Rectal smooth muscle tissue (tissue), 1 donor: Measurements from ENCODE around the gene TSKS.

Source experiments
- H3K27ac ChIP-seq: one replicate; pipeline ENCODE4 v1.7.0; 2013; ENCODE audit warnings: low read depth, low read length, inconsistent platforms
- H3K27me3 ChIP-seq: one replicate; pipeline ENCODE4 v1.7.0; 2013; ENCODE audit warnings: low read length; ENCODE audit not compliant: control insufficient read depth, insufficient read depth
- H3K36me3 ChIP-seq: one replicate; pipeline ENCODE4 v1.7.0; 2013; ENCODE audit warnings: low read length; ENCODE audit not compliant: control insufficient read depth, insufficient read depth
- H3K4me1 ChIP-seq: one replicate; pipeline ENCODE4 v1.7.0; 2013; ENCODE audit warnings: low read length; ENCODE audit not compliant: control insufficient read depth, insufficient read depth
- H3K4me3 ChIP-seq: one replicate; pipeline ENCODE4 v1.7.0; 2013; ENCODE audit warnings: low read length
- H3K9ac ChIP-seq: one replicate; pipeline ENCODE4 v1.7.0; 2013; ENCODE audit warnings: low read length

TSKS gene

DNA sequence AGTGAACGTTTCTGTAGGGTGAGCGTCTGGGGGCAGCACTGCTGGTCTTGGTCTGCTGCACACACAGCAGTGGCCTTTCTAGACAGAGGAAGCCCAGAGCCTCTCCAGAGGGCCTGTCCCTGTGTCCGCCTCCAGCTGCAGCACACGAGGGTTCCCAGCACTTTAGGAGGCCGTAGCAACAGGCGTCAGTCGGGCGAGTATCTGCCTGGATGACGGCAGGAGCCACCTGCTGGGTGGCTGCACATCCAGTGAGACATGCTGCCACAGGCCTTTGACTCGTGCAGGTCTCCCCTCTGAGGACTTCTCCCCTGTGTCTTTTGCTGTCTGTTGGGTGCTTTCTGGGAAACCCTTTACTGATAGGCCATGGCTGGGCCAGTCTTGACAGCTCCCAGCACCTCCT lies 25.8 kb upstream of the TSKS start:
- H3K36me3 ChIP-seq, result peaks cover 17% of the 10 kb centered on the region
- H3K4me1 ChIP-seq, result no peaks in the 10 kb centered on the region
- no peak overlapping the region for H3K27ac ChIP-seq

DNA sequence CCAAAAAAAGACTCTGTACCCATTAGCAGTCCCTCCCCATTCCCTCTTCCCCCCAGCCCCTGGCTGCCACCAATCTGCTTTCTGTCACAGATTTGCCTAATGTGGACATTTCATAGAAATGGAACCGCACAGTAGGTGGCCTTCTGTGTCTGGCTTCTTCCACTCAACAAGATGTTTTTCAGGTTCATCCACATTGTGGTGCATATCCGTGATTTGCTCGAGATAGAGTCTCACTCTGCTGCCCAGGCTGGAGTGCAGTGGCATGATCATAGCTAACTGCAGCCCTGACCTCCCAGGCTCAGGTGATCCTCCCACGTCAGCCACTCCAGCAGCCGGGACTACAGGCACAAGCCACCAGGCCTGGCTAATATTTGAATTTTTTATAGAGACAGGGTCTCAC lies 24.6 kb upstream of the TSKS start:
- Histone ChIP-seq H3K36me3 (peaks cover 23% of the 10 kb centered on the region), H3K27me3 (no peaks in the 10 kb centered on the region), H3K27ac (no peak overlapping the region), H3K4me3 (no peak overlapping the region), H3K9ac (no peak overlapping the region), H3K4me1 (no peaks in the 10 kb centered on the region)

More for the DNA sequence above, 25.8 kb upstream of the TSKS start:
- Histone ChIP-seq H3K27me3 (no peaks in the 10 kb centered on the region), H3K4me3 (no peak overlapping the region), H3K9ac (no peak overlapping the region)

DNA sequence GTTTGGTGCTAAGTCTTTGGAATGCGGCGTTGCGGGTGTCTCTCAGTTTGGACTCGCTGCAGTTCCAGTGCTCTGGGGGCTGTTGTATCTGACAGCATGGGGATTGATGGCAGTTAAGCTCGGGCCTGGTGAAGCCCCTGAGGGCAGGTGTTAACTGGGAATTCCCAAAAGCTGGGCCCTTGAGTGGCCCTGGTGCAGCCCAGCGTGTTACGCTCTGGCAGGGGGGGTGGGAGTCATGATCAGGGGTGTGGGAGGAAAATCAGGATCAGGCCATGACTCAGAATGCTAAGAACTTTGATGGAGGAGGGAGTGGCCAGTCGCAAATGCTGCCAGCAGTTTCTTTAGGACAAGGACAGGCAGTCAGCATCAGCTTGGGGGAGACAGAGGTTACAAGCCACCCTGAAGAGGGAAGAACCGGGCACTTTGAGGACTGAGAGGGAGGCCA lies 23.3 kb upstream of the TSKS start:
- no peak overlapping the region for H3K4me3 ChIP-seq
- no peaks in the 10 kb centered on the region for H3K4me1 ChIP-seq
- H3K27me3 ChIP-seq, result no peaks in the 10 kb centered on the region
- no peak overlapping the region for H3K9ac ChIP-seq
- H3K36me3 ChIP-seq, result peaks cover 25% of the 10 kb centered on the region
- H3K27ac ChIP-seq, result no peak overlapping the region

DNA sequence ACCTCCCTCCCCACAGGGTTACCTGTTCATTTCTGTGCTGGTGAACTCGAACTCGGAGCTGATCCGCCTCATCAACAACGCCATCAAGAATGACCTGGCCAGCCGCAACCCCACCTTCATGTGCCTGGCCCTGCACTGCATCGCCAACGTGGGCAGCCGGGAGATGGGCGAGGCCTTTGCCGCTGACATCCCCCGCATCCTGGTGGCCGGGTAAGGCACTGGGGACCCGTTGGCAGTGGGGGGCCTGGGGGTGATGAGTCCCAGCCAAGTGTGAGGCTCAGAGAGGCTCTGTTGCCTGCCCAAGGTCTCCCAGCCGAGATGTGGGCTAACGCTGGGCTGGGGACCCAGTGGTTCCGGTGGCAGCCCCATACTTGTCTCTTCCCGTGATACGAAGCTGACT lies 19.4 kb upstream of the TSKS start:
- Histone ChIP-seq H3K9ac (no peak overlapping the region), H3K36me3 (peaks cover 21% of the 10 kb centered on the region), H3K4me1 (no peaks in the 10 kb centered on the region), H3K27ac (no peak overlapping the region), H3K4me3 (no peak overlapping the region), H3K27me3 (no peaks in the 10 kb centered on the region)

DNA sequence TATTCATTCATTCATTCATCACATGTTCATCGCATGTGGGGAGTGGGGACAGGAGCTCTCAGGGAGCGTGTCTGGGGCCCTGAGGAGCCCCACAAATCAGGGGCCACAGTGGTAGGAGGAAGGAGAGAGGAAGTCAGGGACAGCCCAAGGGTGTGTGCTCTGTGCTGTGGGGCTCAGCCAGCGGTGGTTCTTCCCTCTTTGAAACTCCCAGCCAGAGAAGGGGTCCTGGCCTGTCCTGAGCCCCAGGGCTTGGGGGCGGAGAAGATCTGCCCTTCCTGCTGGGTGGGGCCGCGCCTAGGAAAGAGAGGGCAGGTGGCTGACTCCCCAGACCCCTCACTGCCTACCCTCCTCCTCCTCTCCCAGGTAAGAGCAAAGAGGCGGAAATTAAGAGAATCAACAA lies 18.3 kb upstream of the TSKS start:
- Histone ChIP-seq H3K4me3 (no peak overlapping the region), H3K9ac (no peak overlapping the region), H3K36me3 (peaks cover 21% of the 10 kb centered on the region), H3K27ac (no peak overlapping the region), H3K27me3 (no peaks in the 10 kb centered on the region), H3K4me1 (no peaks in the 10 kb centered on the region)

DNA sequence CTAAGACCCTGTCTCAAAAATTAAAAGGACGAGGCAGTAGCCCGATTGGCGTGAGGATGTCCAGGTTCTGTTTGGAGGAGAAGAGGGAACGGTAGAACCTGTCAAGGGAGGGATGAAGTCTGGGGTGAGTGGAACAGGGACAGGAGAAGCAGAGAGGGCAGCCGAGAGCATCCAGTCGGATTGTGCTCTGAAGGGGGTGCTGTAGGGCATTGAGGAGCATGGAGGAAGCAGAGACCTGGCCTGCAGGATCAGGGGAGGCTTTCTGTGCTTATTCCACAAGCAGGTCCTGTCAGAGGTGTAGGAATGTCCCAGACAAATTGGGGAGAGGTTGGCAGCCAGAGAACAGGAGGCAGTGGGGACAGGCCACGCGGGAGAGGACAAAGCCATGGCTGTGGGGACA lies 17.8 kb upstream of the TSKS start:
- H3K27ac ChIP-seq, result no peak overlapping the region
- H3K36me3 ChIP-seq, result peaks cover 21% of the 10 kb centered on the region
- no peak overlapping the region for H3K9ac ChIP-seq

DNA sequence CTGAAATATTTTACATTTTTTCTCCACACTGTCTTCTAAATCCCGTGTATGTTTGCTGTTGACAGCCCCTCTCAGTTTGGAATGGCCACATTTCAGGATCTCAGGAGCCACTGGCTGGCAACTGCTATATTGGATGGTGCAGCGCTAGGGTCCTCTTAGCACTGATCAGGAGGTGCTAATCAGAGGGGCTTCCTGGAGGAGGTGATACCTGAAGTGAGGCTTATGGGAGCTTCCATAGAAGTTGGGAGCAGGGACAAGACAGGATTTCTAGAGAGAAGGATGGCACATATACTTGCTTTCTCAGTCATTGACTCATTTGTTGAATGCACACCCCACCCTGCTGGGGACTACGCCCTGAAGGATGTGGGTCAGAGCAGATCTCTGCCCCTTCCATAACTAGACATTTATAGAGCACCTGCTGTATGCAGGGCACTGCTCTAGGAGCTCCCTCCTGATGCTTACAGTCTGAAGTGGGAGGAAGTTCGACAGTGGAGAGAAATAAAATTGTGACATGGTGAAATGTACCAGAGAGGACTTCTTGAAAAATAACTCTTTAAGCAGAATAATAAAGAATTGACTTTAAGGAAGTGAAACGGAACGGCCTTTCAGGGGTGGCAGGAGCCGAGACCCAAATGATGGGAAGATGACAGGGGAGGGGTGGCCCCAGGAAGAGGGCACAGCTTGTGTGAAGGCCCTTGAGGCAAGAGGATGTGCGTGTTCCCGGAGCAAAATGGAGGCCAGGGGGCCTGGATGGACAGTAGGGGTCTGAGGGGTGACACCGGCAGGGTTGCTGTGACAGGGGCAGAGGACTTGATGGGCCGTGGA lies 16.8 kb upstream of the TSKS start:
- Histone ChIP-seq H3K27ac (no peak overlapping the region), H3K4me1 (no peaks in the 10 kb centered on the region), H3K27me3 (no peaks in the 10 kb centered on the region), H3K9ac (no peak overlapping the region), H3K36me3 (peaks cover 17% of the 10 kb centered on the region), H3K4me3 (no peak overlapping the region)

More for the DNA sequence above, 17.8 kb upstream of the TSKS start:
- H3K27me3 ChIP-seq, result no peaks in the 10 kb centered on the region
- H3K4me1 ChIP-seq, result no peaks in the 10 kb centered on the region
- no peak overlapping the region for H3K4me3 ChIP-seq

DNA sequence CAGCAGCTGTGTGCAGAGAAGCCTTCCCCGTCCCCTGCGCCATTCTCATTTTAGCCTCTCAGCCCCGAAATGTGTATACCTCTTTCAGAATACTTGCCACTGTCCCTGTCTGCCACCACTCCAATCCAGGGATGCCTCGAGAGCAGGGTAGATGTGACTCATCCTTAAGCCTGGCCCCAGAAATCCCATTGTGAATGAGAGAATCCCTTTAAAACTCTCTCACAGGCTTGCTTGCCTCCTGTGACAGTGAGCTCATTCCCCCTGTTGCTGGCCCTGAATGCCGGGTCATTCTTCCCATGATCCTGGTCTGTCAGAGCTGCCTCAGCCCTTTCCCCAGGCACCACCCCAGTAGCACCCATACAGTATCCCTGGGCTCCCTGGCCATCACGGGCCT lies 13.3 kb upstream of the TSKS start:
- H3K27me3 ChIP-seq, result no peaks in the 10 kb centered on the region
- H3K9ac ChIP-seq, result no peak overlapping the region
- H3K36me3 ChIP-seq, result peaks cover 2% of the 10 kb centered on the region
- no peaks in the 10 kb centered on the region for H3K4me1 ChIP-seq
- H3K27ac ChIP-seq, result no peak overlapping the region
- H3K4me3 ChIP-seq, result no peak overlapping the region

DNA sequence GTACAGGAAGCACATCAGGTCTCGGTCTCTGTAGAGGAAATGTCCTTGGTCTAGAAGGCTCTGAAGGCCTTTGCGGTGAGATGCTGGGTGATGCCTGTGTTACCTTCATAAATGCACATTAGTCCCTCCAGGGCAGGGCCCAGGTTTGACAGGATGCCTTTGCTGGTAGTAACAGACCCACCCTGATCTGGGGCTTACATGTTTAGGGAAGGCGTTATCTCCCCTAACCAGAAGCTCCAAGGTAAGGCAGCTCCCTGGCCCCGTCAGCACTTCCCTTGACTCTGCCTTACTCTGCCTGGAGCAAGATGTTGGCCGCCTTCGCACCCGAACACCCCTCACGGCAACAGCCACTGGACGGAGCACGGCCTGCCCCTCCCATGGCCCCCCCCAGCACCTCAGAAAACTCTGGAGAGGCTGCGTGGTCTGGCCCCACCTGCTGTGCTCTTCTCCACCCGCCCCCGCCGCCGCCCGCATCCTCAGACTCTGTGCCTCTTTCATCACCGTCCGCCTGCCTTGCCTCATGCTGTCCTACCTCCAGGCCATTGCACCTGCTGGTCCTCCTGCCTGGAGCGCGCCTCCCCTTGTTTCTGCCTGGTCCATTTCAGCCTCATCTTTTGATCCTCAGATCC lies 12.8 kb upstream of the TSKS start:
- H3K27me3 ChIP-seq, result no peaks in the 10 kb centered on the region
- H3K27ac ChIP-seq, result no peak overlapping the region
- H3K4me3 ChIP-seq, result no peak overlapping the region
- H3K36me3 ChIP-seq, result peaks cover 2% of the 10 kb centered on the region
- no peak overlapping the region for H3K9ac ChIP-seq
- no peaks in the 10 kb centered on the region for H3K4me1 ChIP-seq

DNA sequence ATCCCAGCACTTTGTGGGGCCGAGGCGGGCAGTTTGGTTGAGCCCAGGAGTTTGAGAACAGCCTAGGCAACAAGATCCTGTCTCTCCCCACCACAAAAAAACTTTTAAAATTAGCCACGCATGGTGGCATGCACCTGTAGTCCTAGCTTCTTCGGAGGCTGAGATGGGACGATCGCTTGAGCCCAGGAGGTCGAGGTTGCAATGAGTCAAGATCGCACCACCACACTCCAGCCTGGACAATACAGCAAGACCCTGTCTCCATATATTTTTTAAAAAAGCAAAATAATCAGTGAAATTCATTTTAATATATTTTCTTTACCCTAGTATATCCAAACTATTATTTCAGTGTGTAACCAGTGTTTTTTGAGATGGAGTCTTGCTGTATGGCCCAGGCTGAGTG lies 11.9 kb upstream of the TSKS start:
- Histone ChIP-seq H3K27me3 (no peaks in the 10 kb centered on the region), H3K4me1 (no peaks in the 10 kb centered on the region), H3K27ac (no peak overlapping the region), H3K9ac (no peak overlapping the region), H3K4me3 (no peak overlapping the region), H3K36me3 (no peaks in the 10 kb centered on the region)

DNA sequence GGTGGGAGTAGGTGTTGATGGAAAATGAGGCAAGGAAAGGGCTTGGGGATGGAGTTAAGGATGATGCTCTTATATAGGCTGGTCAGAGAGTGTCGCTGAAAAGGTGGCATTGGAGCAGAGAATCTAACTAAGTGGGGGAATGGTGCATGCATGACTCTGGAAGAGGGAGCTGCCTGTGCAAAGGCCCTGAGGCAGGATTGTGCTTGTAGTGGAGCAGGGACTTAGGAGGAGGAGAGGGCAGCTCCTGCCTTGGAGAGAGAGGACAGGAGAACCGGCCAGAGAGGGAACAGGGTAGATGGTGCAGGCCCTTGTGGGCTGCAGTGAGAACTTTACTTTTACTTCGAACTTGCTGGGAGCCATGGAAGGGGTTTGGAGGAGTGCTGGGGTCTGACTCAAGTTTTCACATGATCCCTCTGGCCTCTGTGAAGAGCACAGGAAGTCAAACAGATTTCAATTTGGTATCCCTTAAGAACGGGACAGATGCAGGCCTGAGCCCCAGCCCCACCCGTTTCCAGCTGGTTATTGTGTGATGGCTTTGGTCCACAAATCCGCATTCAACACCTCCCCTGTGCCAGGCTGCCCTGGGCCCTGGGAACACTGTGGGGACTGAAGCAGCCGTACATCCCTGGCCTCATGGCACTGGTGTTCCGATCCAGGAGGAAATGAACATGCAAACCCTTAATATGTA lies 10.7 kb upstream of the TSKS start:
- H3K4me3 ChIP-seq, result no peak overlapping the region

DNA sequence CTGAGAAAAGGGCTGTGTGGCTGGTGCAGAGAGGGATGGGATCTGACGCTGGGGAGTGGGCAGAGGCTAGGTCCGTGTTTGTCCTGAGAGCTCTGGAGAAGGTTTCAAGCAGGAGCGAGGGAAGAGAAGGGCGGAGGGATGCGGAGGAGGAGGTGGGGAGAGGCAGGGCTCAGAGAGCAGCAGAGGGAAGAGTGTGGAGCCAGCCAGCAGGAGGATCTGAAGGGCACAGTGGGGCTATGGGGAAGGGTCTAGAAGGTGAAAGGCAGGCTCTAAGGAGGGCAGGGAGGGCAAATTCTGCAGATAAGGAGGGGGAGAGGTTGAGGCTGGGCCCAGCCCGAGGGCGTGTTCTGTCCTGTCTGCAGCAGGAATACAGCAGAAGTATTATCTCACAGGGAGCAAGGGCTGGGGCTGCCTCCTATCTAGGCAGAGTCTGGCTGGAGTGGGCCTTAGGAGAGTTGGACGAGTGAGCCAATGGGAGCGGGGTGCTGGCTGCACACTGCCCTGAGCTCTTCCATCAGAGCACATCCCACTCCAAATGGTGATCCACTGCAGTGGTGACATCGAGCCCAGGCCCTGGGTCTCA lies 9.8 kb upstream of the TSKS start:
- Histone ChIP-seq H3K9ac (no peak overlapping the region), H3K4me1 (peaks cover 7% of the 10 kb centered on the region), H3K4me3 (no peak overlapping the region), H3K36me3 (no peaks in the 10 kb centered on the region), H3K27me3 (no peaks in the 10 kb centered on the region), H3K27ac (no peak overlapping the region)

More for the DNA sequence above, 10.7 kb upstream of the TSKS start:
- Histone ChIP-seq H3K4me1 (no peaks in the 10 kb centered on the region), H3K9ac (no peak overlapping the region), H3K27me3 (no peaks in the 10 kb centered on the region), H3K36me3 (no peaks in the 10 kb centered on the region), H3K27ac (no peak overlapping the region)
